Astrocyte of the spinal cord (primary cell): ENCODE data around the gene TCF15.

Experiments used
- DNase-seq: peaks from one replicate; pipeline ENCODE4 v3.0.0; 2011; ENCODE audit warnings: low read depth, low spot score
- H3K4me3 ChIP-seq: 2 replicates; pipeline ENCODE4 v1.5.1; 2011; ENCODE audit warnings: low read depth, mild to moderate bottlenecking, low read length, moderate library complexity
- CTCF ChIP-seq: IDR thresholded peaks from 2 replicates; pipeline ENCODE4 v1.5.1; 2012; ENCODE audit warnings: low read depth, mild to moderate bottlenecking, low read length, inconsistent platforms
- in situ Hi-C: cut with HindIII; loops from 2 replicates; pipeline ENCODE4 v1.10.0; 2017; ENCODE audit warnings: low sequenced_read_pairs

TCF15 gene

GRCh38 chr20:634148-634925 is 24.2 kb upstream of the TCF15 start:
- DNase-seq = no peak
- no peak for TF ChIP-seq CTCF
- H3K4me3 ChIP-seq = no peak overlapping the region
- in situ Hi-C loops = no loop called here

DNA sequence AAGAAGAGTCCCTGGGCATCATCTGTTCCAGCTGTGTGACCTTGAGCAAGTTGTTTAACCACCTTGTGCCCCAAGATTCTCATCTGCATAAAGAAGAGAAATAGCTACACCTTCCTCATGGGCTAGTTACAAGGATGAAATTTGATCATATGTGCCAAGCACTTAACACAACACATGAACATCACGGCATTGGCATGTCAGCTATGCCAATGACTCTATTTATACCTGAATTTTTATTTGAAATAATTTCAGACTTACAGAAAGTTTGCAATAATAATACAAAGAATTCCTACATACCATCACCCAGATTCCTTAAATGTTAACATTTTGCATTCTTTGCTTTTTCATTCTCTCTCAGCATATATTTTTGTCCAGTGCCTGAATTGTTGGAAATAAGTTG is 21.0 kb upstream of the TCF15 start:
- in situ Hi-C loops = no loop called here
- no peak for DNase-seq
- TF ChIP-seq CTCF = no peak
- no peak overlapping the region for H3K4me3 ChIP-seq

DNA sequence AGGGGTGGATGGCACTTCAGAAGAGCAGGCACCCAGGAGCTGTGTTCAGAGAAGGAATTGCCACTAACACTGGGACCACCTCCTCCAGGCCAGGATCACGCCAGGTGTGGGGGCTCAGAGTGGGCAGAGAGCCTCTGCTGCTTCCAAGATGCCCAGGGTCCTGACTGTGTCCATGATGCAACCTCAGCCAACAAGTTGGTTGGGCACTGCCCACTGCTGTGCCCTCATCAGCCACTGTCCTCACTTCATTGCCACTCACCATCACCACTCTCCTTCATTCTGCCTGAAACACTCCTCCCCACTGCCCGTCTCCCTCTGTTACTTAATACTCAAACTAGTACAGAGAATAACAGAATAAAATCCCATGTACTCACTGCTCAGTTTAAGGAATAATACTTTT is 16.5 kb upstream of the TCF15 start:
- no peak for TF ChIP-seq CTCF
- DNase-seq = no peak
- in situ Hi-C loops = no loop called here

DNA sequence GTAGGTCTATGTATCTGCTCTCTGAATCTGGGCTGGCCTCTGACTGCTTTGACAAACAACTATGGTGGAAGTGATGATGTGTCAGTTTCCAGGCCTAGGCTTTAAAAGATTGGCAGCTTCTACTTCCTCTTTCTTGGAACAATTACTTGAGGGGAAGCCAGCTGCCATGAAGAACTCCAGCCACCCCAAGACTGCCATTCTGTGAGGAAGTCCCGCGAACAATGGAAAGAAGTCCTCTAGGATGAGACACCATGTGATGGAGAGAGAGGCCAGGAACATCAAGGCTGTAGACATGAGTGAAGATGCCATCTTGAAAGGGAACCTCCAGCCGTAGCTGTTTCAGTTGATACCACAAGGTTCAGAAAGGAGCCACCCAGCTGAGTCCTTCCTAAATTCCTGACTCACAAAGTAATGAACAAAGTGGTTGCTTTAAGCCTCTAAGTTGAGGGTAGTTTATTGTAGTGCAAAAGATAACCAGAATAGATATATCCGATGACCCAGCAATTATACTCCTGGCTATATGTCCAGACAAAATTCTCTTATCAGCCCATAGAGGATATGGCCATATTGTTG is 15.3 kb upstream of the TCF15 start:
- no peak overlapping the region for H3K4me3 ChIP-seq
- DNase-seq = no peak
- TF ChIP-seq CTCF = no peak
- in situ Hi-C loops = no loop called here

More for the DNA sequence above, 16.5 kb upstream of the TCF15 start:
- no peak overlapping the region for H3K4me3 ChIP-seq

GRCh38 chr20:623704-624103 is 13.6 kb upstream of the TCF15 start:
- in situ Hi-C loops = no loop called here
- TF ChIP-seq CTCF = no peak

DNA sequence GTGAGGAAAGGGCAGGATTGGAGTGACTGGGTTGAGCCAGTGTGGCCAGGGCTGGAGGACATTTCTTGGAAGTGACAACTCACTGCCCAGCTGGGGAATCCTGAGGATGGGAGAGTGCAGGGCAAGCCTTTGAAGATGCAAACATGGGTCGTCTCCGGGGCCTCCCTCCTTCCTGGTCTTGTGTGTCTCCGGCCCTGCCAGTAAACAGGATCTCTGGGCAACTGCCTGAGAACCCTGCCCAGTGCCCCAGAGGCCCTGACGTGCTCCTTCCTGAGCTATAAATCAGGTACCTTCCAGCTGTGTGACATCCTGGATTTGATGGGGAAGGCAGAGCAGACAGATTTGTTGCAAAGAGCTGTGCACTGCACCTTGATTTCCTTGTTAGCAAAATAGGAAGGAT is 12.9 kb upstream of the TCF15 start:
- DNase-seq = no peak
- no peak for TF ChIP-seq CTCF
- no peak overlapping the region for H3K4me3 ChIP-seq
- in situ Hi-C loops = no loop called here

More at GRCh38 chr20:623704-624103, 13.6 kb upstream of the TCF15 start:
- no peak overlapping the region for H3K4me3 ChIP-seq
- no peak for DNase-seq
